ENCODE results near the gene ACVR1B.

ACVR1B gene

DNA sequence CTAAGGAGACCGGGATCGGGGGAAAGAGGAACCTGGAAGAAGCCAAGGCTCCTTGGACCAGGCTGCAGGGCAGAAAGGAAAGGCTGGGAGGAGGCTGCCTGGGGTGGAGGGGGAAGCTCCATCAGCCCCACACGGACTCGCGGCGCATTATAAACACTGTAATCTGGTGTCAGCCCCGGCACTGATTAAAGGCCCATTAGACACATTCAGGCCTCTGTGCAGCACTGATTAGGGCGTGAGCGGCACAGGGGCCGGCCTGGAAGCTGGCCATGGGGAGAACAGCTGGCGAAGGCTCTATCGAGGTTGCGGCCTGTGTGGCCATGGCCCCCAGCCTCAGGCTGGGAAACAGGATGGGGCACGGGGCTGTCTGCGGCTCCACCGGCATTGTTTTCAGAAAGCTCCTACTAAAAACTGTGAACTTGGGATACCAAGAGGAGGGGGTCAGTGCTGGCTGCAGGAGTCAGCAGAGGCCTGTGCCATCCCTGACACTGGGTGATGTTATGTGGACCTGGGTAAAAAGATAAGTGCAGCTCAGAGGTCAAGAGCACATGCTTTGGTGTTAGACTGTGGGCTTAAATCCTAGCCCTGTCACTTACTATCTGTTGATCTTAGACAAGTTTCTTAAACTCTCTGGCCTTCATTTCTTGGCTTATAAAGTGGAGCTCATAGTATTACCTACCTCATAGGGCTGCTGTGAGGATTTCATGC, 33.6 kb upstream of the ACVR1B start:
- no peak for DNase-seq

DNA sequence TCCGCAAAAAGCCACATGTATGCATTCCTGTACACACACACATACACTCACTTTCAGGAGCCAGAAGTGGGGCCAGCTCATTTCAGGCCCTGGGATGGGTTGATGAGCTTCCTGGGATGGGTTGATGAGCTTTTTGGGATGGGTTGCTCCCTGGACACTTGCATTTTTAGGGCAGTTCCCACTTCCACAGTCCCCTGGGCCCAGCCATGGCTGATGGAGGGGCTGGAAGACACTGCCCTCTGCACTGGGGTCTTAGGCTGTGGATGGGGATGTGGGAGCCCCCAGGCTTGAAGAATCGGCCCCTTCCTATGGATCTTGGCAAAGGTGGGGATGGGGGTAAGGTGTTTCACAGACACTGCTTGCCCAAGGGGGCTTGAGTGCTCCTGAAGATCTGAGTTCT, 31.5 kb upstream of the ACVR1B start:
- no peak for DNase-seq

DNA sequence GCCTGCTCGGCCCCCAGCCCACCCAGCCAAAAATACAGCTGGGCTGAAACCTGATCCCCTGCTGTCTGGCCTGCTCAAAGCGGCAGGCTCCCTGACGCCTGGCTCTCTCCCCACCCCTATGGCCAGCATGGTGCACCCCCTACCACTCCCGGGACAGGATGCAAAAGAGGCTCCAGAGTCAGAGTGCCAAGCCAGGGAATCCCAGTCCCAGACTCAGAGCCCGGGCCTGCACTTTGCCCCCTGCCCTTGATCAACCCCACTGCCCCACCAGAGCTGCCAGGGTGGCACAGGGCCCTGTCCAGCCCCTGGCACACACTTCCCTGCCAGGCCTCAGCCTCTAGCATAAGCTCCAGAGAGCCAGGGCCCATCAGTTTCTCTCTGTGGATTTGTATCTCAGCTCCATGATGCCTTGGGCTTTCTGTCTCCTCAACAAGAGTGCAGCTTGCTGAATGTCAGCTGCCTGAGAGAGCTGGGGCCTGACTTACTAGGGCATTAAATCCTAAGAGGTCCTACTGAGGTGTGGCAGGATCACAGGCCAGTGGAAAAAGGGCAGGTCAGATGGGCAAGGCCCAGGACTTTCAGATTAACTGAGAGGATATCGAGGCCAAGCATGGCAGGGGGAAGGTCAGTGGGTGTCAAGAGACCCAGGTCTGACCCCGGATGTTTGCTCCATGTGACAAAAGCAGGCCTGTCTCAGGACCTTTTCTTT, 30.3 kb upstream of the ACVR1B start:
- no peak for DNase-seq

DNA sequence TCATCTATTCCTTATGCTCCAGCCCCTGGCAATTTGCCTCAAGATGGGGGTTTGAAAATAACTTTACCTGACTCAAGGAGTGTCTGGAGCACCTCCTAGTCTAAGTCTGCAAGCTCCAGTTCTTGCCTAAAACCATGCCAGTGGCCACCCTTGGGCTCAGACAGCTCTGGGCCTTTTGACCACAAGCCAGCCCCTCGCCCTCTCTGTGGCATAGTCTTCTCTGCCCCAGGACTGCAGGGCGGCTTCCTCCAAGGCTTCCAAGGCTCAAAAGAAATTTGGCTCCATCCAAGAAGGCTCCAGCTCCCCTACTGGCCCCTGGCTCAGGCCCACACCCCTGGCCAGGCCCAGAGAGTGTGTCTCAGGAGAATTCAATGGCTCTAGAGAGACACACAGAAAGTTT, 29.4 kb upstream of the ACVR1B start:
- DNase-seq = no peak

DNA sequence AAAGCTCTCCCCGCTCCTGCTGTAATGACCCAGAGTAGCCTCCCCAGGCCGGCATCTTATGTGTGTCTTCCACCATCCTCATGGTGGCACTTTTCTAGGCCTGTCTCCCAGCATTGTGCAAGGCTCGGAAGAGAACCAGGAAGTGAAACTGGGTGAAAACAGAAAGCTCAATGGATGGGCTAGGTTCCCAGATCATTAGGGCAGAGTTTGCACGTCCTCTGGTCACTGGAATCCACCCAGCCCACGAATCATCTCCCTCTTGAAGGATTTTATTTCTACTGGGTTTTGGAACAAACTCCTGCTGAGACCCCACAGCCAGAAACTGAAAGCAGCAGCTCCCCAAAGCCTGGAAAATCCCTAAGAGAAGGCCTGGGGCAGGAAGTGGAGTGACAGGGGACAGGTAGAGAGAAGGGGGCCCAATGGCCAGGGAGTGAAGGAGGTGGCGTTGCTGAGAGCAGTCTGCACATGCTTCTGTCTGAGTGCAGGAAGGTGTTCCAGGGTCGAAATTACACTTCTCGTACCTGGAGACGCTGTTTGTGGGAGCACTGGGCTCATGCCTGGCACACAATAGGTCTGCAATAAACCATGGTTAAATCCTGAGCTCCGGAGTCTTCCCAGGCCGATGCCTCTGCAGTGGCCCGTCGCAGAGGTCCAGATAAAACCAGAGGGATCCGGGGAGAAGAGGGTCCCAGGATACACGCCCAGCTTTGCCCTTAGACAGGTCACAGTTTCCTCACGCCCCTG, 28.6 kb upstream of the ACVR1B start:
- DNase-seq = no peak

DNA sequence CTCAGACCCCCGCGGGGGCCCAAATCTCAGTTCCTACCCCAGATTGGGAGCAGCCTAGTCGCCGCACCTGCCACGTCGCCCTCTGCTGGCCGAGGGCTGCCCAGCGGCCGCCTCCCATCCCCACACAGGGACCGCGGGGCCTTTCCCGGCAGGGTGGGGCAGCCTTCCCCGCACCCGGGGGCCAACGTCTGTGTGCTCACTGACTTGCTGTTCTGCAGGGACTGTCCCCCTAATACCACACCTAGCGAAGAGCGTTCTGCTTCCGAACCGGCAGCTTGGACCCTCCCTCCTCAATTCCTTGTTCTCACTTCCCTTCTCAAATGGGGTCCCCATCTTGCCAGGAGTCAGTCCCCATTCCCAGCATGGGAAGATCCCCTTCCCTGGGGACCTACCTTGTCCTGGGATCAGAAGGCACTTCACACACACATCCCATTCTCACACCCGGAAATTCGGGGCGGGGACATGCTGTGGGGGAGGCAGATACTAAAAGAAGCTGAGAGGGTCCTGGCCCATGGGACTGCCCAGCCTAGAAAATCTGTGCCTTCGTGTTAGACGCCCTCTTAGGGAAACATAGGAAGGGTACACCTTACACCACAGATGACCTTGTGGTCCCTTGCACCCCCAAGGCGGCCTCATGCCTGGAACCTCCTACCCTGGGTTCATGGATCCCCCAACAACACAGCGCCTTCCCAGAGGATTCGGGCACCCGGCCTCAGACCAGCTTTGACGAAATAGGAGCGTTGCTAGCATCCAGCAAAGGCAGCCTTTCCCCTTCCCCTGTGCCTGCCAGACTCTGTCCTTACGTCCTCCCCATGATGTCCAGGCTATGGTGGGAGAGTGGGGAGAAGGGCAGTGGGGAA, 27.8 kb upstream of the ACVR1B start:
- DNase-seq = peak; percentile 7 to 41 (median 40)

DNA sequence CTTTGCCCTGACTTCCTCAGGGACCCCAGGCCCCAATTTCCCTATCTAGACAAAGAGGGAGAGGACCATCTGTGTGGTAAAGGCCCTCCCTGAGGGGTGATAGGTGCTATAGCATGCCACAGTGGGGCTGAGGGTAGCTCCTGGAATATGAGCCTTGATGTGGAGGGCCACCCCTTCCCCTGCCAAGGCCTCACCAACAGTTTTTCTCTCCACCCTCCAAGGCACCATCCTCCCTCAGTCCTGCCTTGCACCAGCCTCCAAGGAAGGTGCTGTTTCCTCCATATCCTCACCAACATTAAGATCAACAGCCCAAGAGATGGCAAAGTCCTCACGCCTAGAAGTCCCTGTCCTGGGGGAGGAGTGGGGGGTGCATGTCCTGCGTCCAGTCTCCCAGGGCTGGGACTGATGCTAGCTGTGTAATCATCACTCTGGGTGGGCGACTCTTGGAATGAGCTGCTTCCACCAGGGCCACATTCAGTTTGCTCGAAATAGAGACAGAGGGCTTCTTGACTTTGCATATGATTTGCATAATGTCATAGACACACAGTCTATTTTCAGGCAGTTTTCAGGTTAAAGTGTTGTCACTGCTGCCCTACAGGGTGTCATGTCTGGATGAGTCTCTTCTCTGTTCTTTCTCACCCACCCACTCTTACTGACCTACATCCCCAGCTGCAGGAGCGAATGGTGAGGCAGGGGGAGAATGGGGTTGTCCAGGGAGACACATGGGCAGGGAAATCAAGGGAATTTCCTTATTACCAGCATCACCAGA, 26.8 kb upstream of the ACVR1B start:
- DNase-seq = no peak

DNA sequence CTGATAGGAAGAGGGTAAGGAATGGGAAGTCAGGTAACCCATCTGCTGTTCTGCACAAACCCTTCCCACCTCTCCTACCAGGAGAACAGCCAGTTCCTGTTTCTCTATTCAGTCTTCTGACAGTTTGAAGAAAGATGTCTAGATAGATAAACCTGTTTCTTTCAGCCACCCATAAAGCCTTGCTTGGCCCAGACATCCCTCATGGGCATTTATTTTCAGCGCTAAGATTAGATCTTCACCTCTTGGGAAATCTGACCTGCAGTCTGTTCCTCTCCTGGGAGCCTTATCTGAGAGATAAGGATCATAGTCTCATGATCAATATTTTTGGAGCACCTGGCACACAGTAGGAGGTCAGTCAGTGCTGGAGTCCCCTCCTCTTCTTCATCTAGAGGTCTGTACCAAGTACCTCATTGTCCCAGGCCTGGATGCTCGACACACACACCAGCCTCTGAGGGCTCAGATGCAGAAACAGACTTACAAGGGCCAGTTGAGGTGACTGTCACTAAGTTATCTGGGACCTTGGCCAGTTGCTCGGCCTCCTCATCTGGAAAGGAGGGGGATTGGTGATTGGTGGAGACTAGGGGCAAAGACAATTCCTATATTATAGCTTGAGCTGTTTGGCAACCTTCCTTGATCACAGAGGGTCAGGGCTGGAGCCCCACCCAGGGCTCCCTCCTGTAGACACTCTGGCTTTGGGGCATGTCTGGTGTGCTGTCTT, 26.0 kb upstream of the ACVR1B start:
- DNase-seq = no peak

DNA sequence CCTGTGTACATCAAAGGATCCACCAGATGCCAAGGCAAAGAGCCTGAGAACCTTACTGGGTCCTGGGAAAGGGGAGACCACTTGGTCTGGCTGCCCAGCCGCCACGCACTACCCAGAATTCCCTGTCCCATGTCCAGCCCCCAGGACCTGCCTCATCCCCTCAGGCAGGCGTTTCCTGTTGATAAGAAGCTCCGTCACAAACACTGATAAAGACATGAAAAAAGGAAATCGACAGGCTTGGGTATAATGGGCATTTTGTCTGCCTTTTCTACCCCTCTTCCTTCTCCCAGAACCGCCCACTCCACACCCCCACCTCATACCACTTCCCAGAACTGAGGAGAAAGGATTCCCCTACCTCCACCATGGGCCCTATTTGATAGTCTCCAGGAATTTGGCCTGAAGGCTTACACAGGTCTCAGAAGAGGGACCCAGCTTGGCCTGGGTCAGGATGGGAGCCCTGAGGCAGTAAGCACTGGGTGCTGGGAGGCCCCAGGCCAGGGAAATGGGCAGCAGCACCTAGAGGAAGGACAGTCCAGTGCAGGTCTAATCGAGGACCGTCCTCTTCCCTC, 25.4 kb upstream of the ACVR1B start:
- DNase-seq = no peak

DNA sequence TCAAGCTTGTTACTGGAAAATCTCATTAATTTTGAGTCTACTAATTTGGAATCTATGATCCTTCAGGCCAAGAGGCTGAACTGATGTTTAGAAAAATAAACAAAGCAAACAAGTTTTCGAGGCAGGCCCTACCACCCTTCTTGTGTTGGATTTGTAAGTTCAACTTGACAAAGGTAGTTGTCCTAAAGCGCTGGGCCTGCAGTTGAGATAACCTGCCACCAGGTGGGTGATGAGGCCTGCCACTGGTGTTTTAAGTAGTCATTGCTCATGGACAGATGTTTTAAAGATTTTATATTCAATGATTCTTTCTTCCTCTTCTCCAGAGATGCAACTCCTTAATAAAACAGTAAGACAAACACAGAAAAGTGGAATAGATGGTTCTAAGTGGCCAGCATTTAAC, 24.8 kb upstream of the ACVR1B start:
- peak in 3 of 5 experiments; percentile 33 to 56 (median 39) for DNase-seq

DNA sequence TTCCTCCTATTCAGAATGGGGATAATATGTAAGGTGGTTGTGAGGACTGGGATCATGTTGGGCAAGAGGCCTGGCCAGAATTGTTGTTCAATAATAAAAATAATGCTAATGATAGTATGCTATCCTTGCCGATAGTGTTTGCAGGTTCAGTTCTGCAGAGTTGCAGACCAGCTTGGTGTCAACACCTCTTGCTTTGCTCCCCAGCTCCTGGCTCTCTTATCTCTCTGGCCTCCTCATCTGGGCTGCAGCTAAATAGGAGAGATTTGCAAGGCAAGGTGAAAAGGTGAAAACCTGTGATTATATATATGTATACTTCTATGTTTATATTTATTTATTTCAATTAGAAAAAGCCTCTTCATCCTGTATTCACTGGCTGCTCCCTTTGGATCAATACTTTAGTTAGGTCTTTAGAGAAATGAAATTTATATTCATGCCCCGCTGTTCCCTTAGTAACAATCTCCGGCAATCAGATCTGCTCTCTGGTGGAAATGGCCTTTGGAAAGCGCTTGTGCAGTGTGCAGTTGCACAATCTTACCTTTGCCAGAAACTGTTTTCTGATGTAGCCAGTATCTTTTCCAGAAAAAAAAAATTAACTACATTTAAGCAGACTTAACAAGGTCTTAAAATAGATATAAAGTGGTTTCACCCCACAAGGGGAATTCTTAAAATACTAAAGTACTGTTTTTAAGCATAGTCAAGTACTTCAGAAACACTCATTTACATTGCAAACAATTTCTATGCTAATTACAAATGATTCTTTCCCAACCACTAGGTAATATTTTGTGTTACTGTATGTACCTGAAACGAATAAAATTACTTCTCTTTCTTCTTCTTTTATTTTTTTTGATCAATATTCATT, 19.1 kb upstream of the ACVR1B start:
- no peak for DNase-seq

DNA sequence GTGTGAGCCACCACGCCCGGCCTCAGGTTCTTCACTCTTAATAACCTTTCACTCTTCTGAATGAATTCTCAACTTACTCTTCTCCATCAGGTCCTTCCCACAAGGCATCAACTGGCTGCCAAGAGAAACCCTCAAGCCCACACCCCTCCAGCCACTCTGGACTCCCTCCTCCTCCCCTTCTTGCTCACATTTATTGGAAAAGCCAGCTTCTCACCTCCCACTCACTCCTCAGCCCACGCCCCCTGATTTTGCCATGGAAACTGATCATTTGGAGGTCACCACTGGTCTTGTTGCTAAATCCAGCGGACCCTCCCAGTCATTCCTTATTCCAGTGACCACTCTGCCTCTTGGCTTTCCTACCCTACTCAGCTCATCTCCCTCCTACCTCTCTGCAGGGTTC, 17.4 kb upstream of the ACVR1B start:
- DNase-seq = no peak

DNA sequence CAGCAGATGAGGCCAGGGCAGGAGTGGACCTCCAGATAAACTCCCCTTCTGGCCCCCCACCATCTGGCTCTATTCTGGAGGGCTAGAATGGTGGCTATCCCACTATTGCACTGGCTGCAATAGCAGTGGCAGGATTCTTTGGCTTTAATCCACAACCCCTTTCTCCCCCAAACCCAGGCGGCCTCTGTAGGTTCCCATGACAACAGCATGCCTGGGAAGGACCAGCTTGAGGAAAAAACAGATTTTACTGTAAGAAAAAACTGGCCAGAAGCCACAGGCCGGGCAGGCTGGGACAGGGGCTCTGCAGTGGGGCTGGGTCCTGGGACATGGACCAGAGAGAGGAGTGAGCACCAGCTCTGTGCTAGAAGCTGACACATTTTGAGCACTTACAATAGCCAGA, 13.6 kb upstream of the ACVR1B start:
- no peak for DNase-seq

DNA sequence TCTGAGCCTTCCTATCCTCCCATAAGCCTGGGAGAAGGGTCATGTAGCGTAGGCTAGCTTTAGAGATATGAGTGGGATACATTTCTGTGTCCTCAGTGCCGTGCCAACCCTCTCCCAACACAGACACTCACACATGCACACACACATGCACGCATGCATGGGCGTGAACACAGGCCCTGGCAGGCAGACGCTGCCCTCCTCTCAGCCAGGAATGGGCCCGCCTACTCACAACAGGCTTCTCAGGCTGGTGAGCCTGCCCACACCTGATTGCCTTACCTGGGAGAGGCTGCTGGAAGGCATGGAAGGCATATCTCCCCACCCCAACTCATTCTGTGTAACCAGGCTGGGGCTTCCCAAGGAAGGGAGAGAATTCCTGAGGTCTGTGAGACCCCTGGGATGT, 12.8 kb upstream of the ACVR1B start:
- no peak for DNase-seq

DNA sequence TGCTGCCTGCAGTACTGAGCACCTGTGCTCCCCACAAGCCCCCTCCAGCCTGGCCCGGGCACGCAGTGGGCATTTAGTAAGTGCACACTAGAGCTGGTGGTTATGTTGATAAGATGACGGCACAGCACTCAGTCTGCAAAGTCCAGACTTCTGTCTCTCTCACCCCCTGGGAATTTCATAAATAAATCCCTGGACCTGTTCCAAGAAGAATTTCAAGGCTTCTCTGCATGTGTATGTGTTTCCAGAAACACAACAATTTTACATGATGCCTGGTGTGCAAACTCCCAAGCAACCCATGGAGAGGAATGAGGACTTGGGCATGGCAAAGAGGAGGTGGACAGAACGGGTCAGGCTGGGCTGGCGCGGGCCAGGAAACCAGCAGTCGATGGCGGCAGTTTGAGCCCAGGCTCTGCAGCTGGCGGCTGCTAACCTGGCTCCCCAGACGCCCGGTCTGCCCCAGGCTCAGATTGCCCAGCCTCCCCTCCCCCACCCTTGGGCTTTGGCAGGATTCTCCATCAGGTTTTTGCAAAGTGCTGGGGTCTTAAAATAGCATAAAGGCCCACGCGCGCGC, 10.4 kb upstream of the ACVR1B start:
- DNase-seq = no peak

DNA sequence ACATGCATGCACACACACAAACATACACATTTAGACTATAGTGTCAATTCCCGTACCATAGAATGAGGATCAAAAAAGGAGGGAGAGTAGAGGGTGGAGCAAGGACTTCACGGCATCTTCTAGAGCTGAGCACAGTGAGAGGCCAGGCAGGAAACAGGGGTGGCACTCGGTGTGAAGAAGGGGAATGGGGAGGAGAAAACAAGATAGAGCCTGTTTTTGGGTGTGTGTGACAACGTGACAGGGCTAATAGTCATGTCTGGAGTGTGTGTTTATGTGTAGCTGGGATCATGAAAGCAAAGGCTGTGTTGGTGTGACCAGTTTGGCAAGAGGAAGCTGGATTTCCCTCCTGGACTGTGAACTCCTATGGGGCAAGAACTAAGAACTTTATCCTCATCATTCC, 9.9 kb upstream of the ACVR1B start:
- DNase-seq = no peak

DNA sequence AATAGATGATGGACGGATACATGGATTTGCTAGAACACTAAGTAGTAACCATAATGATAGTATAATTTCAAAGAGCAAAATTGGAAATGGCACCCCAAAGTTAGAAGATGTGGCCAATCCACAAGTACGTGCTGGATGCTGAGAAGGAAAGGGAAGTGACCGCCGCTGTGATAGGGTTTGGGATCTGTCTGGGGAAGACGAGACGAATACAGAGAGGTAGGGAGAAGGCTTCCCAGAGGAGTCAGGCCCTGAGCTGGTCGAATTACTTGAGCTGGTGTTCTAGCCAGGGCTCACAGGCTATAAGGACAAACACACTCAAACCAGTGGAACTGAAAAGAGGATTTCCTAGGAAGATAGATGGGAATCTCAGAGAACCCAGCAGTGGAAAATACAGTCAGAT, 9.4 kb upstream of the ACVR1B start:
- no peak for DNase-seq

DNA sequence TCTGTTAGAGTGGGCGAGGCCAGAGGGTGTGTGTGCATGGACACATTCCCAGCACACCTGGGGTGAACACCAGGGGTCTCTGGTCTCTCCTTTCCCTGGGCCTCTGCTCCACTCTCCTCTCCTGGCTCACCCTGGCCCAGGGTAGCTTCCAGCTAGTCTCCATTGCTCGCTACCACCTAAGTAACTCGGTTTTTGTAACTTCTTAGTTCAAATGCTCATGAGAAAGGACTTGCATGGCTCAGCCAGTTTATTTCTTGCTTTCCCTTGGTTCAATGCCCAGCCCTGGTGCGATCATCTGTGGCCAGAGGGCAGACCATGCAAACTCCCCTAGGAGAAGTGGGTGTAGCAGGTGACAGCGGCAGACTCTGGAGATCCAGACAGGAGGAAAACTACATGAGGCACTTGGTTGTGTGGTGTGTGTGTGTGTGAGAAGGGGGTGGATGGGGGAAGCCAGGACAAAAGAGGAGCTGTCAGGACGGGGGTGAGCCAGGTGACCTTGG, 8.9 kb upstream of the ACVR1B start:
- DNase-seq = no peak

DNA sequence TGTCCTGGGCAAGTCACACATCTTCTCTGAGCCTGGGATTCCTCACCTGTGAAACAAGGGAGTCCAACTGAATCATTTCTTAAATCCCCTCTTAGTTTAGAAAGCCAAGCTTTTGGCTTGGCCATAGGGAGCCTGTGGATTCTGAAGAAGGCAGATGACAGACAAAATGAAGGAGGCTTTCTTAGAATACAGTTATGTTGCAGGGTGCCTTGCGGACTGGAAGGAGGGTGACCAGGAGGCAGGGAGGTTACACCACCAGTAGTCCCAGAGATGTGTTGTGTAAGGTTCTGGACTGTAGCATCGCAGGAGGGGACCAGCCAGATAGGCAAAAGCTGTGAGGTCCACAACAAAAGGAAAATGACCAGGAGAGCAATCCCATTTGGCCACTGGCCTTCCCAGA, 8.2 kb upstream of the ACVR1B start:
- DNase-seq = no peak

Data from T-helper 2 cell (primary cell).